Omental fat pad (tissue), 4 donors: ENCODE data around the gene TUBD1. TPM values are rescaled to one million over a fixed set of nuclear protein-coding genes. Genes with fewer than 3 reads are reported as not detected.
"Not testable (repeated sequence)": the region's sequence is repeated elsewhere in the genome, so short reads cannot be mapped to it uniquely, and the experiment has no call there.

Source experiments
- ATAC-seq: fragments of 150-250 bp; one replicate; pipeline ENCODE4 v1.9.1; 2016; ENCODE audit warnings: mild to moderate bottlenecking, moderate library complexity; ENCODE audit not compliant: low FRiP score
- DNase-seq: peaks from one replicate; pipeline ENCODE4 v3.0.0-alpha.2; 2019; ENCODE audit warnings: low spot score
- CTCF ChIP-seq, 3 donors: fragments of 450-650 bp; IDR thresholded peaks; one replicate each; pipeline ENCODE4 v1.5.1; 2016 to 2017; ENCODE audit warnings: antibody characterized with exemption in 3 of 3, mild to moderate bottlenecking in 3 of 3, moderate library complexity in 2 of 3
- total RNA-seq, 4 donors: library from RNA; depleted of rRNA; stranded (reverse); fragments of >200 nt; gene quantifications; one replicate each; pipeline ENCODE4 v1.1.0, GENCODE V29; 2016

Gene TUBD1
- total RNA-seq, 4 donors from 2014 or later, result 5.3 to 14.5 (median 7.2) TPM

GRCh38 chr17:59856859-59857794, 35.6 kb downstream of the TUBD1 start:
- no peak for ATAC-seq
- no peak for DNase-seq
- TF ChIP-seq CTCF (IDR thresholded peaks at IDR 0.05), result no peak

GRCh38 chr17:59853919-59854729, 38.6 kb downstream of the TUBD1 start:
- ATAC-seq, result not testable (repeated sequence)

GRCh38 chr17:59853168-59853918, 39.4 kb downstream of the TUBD1 start:
- no peak for TF ChIP-seq CTCF (IDR thresholded peaks at IDR 0.05)
- ATAC-seq, result peak; percentile 45
- no peak for DNase-seq

More at GRCh38 chr17:59853919-59854729, 38.6 kb downstream of the TUBD1 start:
- DNase-seq, result not testable (repeated sequence)

- ATAC-seq, DNase-seq: not testable (repeated sequence)
These were observed 39.9 kb downstream of the TUBD1 start for GRCh38 chr17:59852847-59853167.

GRCh38 chr17:59851439-59852375, 41.0 kb downstream of the TUBD1 start:
- DNase-seq, result no peak
- TF ChIP-seq CTCF (IDR thresholded peaks at IDR 0.05), result no peak
- ATAC-seq, result peak; percentile 60

GRCh38 chr17:59850311-59850710, 42.4 kb downstream of the TUBD1 start:
- not testable (repeated sequence) for ATAC-seq, DNase-seq

GRCh38 chr17:59848778-59849177, 44.0 kb downstream of the TUBD1 start:
- DNase-seq (no peak), ATAC-seq (no peak)
- TF ChIP-seq CTCF (IDR thresholded peaks at IDR 0.05), result no peak
